Measurements from ENCODE around the gene MFNG. TPM values are rescaled to one million over a fixed set of nuclear protein-coding genes. Genes with fewer than 3 reads are reported as not detected.

The MFNG gene
- total RNA-seq, 1 experiment from 2014 or later = 7.1 TPM

DNA sequence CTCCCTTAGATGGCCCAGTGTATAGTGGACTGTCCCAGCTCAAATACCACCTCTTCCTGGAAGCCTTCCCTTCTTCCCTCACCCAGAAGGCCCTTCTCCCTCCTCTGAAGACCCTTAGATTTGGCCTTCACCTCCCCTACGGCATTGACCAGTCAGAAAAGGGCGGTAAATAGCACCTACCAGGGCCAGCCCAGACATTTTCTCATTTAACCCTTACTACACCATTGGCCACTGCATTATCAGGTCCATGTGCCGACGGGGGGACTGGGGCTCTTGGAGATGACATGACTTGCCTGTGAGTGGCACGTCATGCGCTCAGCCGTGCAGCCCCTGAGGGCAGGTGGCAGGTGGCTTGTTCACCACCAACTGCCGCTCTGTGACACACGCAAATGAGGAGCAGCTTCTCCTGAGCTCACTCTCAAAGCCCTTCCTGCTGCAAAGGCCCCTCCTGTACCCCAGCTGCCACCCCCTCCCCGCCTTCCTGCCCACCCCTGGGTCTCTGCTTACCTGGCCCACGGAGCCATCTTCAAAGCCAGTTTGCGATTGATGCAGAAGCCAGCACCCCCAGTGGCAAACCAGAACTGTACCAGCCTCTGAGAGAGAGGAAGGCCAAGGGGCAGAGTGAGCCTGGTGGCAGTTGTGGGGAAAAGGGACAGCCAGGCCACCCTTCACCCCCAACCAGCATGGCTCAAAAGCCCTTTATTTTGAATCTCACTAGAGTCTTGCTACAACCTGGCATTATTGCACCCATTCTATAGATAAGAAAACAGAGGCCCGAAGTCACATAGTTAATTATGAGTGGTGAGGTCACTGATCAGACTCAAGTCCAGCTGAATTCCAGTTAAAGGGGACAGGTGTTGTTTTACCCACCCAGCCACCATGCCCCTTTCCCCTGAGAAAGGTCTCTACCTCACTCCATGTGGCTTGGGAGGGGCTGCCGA lies 9.5 kb downstream of the MFNG start:
- H3K4me3 ChIP-seq (ENCODE audit: low read depth in 2 of 2, low read length in 2 of 2) = no peak overlapping the region
- no peak overlapping the region for H3K27ac ChIP-seq (ENCODE audit: low read length)
- no peaks in the 10 kb centered on the region for H3K4me1 ChIP-seq (ENCODE audit: control insufficient read depth, insufficient read depth, low read length)
- TF ChIP-seq, protein P1, sequence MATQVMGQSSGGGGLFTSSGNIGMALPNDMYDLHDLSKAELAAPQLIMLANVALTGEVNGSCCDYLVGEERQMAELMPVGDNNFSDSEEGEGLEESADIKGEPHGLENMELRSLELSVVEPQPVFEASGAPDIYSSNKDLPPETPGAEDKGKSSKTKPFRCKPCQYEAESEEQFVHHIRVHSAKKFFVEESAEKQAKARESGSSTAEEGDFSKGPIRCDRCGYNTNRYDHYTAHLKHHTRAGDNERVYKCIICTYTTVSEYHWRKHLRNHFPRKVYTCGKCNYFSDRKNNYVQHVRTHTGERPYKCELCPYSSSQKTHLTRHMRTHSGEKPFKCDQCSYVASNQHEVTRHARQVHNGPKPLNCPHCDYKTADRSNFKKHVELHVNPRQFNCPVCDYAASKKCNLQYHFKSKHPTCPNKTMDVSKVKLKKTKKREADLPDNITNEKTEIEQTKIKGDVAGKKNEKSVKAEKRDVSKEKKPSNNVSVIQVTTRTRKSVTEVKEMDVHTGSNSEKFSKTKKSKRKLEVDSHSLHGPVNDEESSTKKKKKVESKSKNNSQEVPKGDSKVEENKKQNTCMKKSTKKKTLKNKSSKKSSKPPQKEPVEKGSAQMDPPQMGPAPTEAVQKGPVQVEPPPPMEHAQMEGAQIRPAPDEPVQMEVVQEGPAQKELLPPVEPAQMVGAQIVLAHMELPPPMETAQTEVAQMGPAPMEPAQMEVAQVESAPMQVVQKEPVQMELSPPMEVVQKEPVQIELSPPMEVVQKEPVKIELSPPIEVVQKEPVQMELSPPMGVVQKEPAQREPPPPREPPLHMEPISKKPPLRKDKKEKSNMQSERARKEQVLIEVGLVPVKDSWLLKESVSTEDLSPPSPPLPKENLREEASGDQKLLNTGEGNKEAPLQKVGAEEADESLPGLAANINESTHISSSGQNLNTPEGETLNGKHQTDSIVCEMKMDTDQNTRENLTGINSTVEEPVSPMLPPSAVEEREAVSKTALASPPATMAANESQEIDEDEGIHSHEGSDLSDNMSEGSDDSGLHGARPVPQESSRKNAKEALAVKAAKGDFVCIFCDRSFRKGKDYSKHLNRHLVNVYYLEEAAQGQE (IDR thresholded peaks at IDR 0.05; ENCODE audit: insufficient read depth in 1 of 2, low read depth in 2 of 2, low read length in 1 of 2) = no peak
- TF ChIP-seq POLR2AphosphoS5 (IDR thresholded peaks at IDR 0.05; ENCODE audit: low read depth, low read length) (no peak), SIN3A (IDR thresholded peaks at IDR 0.05; ENCODE audit: borderline replicate concordance, insufficient read depth, low read depth, low read length) (no peak), TCF7L2 (IDR thresholded peaks at IDR 0.05; ENCODE audit: low read depth, low read length) (no peak)
- TF ChIP-seq, protein P2, sequence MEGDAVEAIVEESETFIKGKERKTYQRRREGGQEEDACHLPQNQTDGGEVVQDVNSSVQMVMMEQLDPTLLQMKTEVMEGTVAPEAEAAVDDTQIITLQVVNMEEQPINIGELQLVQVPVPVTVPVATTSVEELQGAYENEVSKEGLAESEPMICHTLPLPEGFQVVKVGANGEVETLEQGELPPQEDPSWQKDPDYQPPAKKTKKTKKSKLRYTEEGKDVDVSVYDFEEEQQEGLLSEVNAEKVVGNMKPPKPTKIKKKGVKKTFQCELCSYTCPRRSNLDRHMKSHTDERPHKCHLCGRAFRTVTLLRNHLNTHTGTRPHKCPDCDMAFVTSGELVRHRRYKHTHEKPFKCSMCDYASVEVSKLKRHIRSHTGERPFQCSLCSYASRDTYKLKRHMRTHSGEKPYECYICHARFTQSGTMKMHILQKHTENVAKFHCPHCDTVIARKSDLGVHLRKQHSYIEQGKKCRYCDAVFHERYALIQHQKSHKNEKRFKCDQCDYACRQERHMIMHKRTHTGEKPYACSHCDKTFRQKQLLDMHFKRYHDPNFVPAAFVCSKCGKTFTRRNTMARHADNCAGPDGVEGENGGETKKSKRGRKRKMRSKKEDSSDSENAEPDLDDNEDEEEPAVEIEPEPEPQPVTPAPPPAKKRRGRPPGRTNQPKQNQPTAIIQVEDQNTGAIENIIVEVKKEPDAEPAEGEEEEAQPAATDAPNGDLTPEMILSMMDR (IDR thresholded peaks at IDR 0.05) = no peak
- no peaks in the 10 kb centered on the region for H3K9me3 ChIP-seq (ENCODE audit: control insufficient read depth, insufficient read depth, low read depth, low read length)
- intact Hi-C loops (cut with micrococcal nuclease; ENCODE audit: unreplicated experiment) = no loop called here
- in situ Hi-C loops (cut with HindIII; ENCODE audit: low pct_unique_long_range_greater_than_20kb, low sequenced_read_pairs) = no loop called here
- ChIA-PET POLR2A (no interaction called here), CTCF (no interaction called here)
- H3K36me3 ChIP-seq (ENCODE audit: control insufficient read depth, insufficient read depth, low read length) = no peaks in the 10 kb centered on the region
- no peak for ATAC-seq
- H3K27me3 ChIP-seq (ENCODE audit: control insufficient read depth, insufficient read depth, low read length) = no peaks in the 10 kb centered on the region
- BruUV-seq (replicated peaks) = no TSS peak
- DNase-seq (ENCODE audit: low read depth, low spot score) = no peak

DNA sequence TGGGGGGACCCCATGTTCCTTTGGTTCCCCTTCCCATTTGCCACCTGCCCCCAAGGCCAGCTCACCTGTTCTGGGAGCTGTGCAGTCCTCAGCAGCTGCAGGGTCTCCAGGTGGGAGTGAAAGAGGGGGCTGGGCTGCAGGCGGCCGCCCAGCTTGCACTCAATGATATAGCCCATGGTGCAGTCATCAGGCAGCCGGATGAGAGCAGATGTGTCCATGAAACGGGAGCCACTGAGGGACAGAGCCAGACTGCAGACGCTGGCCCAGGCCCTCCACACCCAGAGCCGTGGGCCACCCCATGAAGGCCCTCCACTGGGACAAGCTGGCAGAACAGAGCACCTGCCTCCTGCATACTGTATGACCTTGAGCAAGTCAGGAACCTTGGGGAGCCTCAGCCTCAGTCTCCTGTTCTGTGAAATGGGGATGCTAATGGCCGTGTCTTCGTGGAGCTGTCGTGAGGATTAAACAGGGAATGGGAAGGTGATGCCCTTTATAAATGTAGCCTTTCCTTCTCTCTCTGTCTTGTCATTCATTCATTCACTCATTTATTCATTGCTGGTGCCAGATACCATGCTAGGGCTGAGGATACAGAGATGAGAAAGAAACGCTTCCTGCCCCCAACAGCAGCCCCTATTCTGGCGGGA lies 11.6 kb downstream of the MFNG start:
- POLR2A ChIA-PET = no interaction called here
- no TSS peak for BruUV-seq (replicated peaks)

More for the DNA sequence above, 11.6 kb downstream of the MFNG start:
- CTCF ChIA-PET = no interaction called here
- TF ChIP-seq SIN3A (IDR thresholded peaks at IDR 0.05; ENCODE audit: borderline replicate concordance, insufficient read depth, low read depth, low read length) (no peak), POLR2AphosphoS5 (IDR thresholded peaks at IDR 0.05; ENCODE audit: low read depth, low read length) (no peak)
- TF ChIP-seq, protein P2 (IDR thresholded peaks at IDR 0.05) = no peak
- Histone ChIP-seq H3K27me3 (ENCODE audit: control insufficient read depth, insufficient read depth, low read length) (no peaks in the 10 kb centered on the region), H3K27ac (ENCODE audit: low read length) (no peak overlapping the region), H3K36me3 (ENCODE audit: control insufficient read depth, insufficient read depth, low read length) (no peaks in the 10 kb centered on the region), H3K4me1 (ENCODE audit: control insufficient read depth, insufficient read depth, low read length) (no peaks in the 10 kb centered on the region), H3K4me3 (ENCODE audit: low read depth in 2 of 2, low read length in 2 of 2) (no peak overlapping the region), H3K9me3 (ENCODE audit: control insufficient read depth, insufficient read depth, low read depth, low read length) (no peaks in the 10 kb centered on the region)
- in situ Hi-C loops (cut with HindIII; ENCODE audit: low pct_unique_long_range_greater_than_20kb, low sequenced_read_pairs) (no loop called here), intact Hi-C loops (cut with micrococcal nuclease; ENCODE audit: unreplicated experiment) (no loop called here)
- ATAC-seq (no peak), DNase-seq (ENCODE audit: low read depth, low spot score) (no peak)

Data from Panc1 (cell line).